ENCODE results near the gene ARHGAP22.
A peak's percentile ranks its signal among the peaks of the same experiment; 100 is the strongest.

ARHGAP22 gene

DNA sequence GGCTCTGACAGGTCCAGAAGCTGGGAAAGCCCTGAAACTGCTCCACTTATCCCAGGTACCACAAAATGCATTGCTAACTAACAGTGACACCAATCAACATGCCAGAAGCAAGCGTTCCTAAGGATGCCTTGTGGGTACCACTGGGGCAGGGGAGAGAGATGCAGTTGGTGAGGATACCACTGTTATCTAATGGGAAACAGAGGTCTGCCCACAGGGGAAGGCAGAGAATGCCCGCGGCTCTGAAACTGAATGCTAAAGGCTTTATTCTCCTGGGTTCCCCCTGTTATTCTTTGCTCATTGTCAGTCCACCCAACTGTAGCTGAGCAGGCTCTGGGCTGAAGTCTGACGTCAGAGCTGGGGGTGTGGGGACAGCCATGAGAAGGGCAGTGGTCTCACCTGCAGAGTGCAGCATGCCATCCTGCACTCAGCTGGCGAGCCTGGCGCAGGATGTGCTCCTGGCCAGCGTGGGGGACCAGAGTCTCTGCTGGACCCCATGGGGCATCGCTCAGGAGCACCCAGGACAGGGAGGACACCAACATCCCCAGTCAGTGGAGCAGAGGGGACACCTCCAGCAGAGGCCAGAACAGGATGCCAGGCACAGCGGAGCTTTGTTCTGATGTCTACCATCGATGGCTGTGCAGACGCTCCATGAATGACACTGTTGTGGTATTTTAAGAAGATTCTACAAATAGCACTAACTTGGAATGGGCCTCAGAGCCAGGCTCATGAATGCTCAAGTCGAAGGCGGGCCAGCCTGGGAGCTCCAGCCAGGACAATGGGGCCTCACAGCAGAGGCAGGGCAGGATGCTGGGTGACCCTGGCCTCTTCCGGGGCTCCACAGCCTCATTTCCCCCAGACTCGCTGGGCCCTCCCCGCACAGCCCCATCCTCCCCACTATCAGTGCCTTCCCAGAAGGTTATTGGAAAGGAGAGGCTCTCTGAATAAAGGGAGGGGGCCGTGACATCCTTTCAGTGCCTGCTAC is 95.8 kb downstream of the ARHGAP22 start:
- DNase-seq, result no peak

DNA sequence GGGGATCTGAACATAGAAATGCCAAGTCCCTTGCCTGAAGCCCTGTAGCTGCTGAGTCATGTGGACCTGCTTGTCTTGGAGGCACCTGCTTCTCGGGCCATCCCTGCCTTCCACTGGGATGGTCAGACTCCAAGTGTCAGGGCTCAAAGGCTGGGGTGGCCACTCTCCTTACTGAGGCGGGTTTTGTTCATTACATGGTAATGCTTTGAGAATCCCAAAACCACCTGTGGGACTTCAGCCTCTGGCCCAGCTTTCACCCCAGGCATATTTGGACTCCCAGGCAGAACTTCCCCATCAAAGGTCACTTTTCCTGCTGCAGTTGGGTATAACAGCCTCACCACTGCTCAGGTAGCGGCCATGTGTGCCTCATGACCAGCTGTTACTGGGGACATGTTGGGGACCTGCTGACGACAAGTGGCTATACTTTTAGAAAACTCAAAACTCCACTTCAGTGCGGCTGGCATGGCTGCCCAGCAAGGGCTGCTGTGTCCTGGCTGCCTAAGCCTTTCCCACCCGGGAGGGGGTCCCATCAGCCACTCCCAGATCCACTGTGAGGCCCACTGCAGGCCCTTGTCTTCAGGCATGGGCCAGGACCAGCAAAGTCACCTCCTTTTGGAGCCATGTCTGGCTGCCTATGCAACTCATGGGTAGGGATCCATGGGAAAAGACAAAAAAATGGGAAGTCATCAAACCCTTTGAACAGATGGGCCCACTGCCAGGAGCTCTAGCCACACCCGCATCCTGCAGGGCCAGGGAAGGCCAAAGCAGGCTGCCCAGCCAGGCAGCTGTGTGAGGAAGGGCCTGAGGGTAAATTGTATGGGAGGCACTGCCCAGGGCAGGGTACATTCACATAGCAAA is 96.7 kb downstream of the ARHGAP22 start:
- no peak for DNase-seq

- no peak for DNase-seq
Measured at GRCh38 chr10:48507494-48507893, 97.4 kb downstream of the ARHGAP22 start.

DNA sequence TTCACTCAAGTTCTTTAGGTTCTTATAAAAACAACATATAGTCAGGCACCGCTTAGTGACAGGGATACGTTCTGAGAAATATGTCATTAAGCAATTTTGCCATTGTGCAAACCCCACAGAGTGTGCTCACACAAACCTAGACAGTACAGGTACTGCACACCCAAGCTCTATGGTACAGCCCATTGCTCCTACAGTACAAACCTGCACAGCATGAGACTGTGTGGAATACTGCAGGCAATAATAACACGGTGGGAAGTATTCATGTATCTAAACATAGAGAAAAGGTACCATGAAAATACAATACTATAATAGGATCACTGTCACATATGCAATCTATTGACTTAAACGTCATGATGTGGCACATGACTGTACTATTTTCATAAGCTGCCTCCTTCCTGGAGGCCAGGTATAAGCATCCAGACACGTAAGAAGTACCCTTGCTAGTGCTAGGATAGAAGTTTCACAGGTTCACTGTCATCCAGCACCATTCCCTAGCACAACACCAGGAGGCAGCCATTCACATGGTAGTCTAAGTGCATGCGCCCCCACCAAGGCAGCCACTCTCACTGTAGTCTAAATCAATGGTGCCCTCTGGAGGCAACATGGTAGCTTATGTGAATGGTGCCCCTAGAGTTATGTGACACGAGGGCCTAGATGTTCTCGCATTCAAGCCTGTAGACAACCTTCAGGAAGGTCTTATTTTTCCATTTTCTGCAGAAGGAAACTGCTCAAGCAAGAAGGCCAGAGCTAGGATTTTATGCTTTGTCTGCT is 98.5 kb downstream of the ARHGAP22 start:
- peak; percentile 3 for DNase-seq

DNA sequence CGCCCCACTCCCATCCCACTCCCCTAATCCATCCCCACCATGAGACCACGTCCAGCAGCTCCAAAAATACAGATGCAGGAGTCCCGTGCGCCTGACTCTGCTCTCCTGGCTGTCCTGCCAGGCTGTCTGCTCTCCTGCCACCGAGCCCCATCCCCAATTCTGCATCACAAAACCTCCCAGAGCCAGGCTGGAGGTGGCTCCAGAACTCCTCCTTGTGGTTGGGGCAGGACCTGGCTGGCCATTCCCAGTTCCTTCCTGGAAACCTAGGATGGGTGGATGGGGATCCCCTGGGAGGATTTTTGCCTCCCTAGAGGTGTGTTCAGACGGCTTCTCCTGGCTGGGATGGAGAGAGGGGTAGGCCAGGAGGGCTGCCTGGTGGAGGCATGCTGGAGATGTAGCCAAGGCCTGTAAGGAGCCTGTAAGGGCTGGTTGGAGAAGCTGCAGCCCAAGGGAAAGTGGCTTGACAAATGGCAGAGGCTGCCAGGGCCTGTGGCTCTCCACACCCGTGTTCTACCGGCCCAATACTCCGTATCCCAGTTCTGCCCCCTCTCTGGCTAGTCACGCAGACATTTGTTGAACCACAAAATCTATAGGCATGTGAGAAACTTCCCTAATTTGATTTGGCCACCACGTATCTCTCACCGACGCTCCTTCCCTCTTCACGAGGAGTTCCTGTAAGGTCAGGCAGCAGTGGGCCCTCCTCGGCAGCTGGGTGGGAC is 99.3 kb downstream of the ARHGAP22 start:
- DNase-seq, result no peak

GRCh38 chr10:48504141-48504885 is 100.6 kb downstream of the ARHGAP22 start:
- no peak for DNase-seq

DNA sequence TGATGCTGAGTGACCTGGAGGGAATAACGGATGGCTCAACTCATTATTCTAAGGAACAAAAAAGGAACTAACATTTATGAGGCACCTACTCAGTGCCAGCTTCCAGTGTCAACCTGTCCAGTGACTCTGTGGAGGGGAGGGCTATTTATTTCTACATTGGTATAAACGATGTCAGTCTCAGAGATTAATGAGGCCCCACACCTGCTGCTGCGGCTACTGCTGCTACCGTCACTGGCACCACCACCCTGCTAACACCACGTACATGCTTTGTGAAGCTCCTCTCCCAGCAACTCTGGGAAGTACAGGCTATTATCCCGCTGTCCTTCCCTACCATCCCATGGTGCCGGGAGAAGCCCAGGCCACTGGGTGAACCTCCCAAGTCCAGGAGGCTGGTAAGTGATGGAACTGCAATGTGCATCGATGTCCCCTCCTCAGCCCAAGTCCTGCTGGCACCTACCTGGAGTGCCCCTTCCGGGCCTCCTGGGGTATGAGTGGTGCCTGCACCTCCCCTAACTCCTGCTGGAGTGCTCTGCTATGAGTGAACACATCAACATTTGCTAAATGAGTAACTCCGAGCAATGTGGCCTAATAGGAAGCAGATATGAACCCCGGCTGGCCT is 101.5 kb downstream of the ARHGAP22 start:
- no peak for DNase-seq

DNA sequence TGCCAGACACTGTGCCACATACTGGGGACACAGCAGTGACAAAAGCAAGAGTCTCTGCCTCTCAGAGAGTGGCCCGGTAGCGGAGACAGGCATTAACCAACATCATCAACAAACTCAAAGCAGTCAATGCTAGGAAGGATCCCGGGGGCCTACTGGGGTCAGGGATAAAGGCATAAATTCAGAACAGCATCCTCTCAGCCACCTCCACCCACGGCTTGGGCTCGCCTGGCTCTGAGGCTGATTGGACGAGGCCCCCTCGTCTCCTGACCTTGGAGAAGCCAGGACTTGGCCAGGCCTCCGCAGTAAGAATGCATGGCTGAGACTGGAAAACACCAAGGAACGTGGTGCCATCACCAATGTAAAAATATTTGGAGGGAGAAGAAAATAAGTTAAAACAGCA is 102.1 kb downstream of the ARHGAP22 start:
- no peak for DNase-seq

DNA sequence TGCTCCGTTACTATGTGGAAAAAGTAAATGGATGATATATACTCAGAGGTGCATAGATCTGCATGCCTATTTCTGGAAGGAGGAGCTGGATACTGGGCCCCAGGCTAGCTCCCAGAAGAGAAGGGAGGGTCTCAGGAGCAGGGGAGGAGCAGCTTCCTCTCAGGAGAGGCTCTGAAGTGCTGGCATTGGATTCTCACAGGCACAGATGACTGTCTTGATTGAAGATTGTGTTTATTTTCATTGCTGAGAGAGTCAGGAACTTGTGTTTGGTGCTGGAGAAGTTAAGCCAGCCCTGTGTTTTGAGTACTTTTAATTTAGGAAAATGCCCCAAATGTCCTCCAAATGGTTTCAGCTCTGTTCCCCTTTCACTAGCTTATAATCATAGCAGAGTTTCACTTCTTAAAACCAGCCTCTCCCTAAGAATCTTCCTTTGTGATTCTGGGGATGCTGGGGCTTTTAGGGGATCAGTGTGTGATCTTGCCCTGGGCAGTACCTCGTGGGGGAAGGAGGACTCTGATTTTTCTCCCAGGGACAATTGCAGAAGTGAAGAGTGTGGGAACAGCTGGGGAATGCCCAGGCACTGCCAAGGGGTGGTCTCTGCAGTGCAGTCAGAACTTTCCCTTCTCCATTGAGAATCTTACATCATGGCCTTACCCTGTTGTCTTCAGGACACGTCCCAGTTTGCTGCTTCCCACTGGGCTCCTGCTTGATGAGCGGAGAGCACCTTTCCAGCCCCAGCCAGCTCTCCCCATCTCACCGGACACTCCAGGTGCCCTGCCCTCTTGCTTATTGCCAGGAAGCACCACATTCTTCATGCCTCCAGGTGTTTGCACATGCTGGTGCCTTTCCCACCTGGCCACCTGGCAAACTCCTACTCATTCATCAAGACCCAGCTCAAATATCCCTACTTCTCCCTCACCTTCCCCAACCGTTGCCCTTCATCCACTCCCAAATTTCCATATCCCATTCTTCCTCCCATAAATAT is 102.8 kb downstream of the ARHGAP22 start:
- peak; percentile 1 for DNase-seq

DNA sequence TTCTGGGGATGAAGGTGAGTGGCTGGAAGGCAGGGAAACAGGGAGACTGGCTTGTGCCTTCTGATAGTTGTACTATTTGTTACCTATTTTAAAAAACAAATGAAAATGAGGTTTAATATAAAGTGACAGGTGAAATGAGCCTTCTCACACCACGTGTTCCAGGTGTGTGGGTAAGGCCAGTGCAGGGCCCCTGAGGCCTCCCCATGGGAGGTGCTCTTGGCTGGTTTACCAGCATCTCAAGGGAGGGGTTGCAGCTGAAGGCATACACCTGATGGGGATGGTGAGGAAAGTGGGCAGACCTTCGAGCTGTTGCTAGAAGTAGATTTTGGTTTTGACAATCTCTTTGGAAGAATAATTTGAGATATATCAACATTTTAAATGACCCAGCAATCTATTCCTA is 103.6 kb downstream of the ARHGAP22 start:
- DNase-seq, result no peak

- DNase-seq, result no peak
Measured at GRCh38 chr10:48500771-48501170, 104.1 kb downstream of the ARHGAP22 start.

GRCh38 chr10:48498940-48499510 is 105.8 kb downstream of the ARHGAP22 start:
- peak; percentile 48 for DNase-seq

GRCh38 chr10:48497780-48498770 is 106.8 kb downstream of the ARHGAP22 start:
- peak; percentile 7 for DNase-seq

GRCh38 chr10:48496831-48497779 is 107.8 kb downstream of the ARHGAP22 start:
- DNase-seq, result no peak

DNA sequence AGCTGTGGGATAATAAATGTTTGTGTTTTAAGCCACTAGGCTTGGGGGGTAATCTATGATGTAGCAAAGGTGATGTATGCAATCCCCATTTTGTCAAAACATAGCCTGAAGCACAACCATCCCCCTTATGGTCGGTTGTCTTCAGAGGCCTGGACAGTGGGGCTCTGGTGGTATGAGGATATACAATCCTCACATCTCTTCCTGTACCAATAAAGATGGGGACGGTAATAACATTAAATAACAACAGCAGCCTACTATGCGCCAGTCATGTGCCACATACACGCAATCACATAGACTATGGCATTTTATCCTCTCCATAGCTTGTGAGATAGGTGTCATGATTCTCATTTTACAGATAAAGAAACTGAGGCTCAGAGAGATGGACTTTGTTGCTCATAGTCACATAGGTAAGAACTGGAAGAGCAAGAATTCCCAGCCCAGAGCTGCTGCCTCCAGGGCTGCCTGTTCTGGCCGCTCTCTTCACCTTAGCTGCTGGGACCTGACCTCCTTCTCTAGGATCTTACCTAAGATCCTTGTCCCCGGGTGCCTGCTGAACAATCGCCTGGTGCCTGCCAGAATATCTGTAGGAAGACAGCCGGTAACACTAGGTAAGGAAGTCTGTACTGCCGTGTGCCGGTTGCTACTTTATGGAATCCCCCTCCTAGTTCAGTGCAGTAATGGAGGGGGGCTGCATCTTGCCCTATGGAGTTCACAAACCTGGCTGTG is 108.6 kb downstream of the ARHGAP22 start:
- no peak for DNase-seq
